PC-9 (cell line): ENCODE measurements around the gene SYPL1. TPM values are rescaled to one million over a fixed set of nuclear protein-coding genes. Genes with fewer than 3 reads are reported as not detected.

Experiments used
- BruUV-seq: library from RNA; stranded (reverse); fragments of 400-500 nt; replicated peaks from 2 replicates; lab custom pipeline; 2021; lab: Mats Ljungman, UMichigan
- CTCF ChIA-PET: fragments of 300-600 bp; sonication (Branson Sonifier 250); formaldehyde crosslinking; loops from one replicate; lab custom pipeline; 2022; ENCODE audit warnings: antibody characterized with exemption; lab: Charles Lee
- POLR2A ChIA-PET: fragments of 300-600 bp; sonication (Branson Sonifier 250); formaldehyde crosslinking; loops from one replicate; lab custom pipeline; 2022; ENCODE audit warnings: antibody characterized with exemption; ENCODE audit not compliant: unreplicated experiment; lab: Charles Lee
- DNase-seq, 2 experiments: peaks; one replicate each; pipeline versions ENCODE4 v3.0.0 to v3.0.0-alpha.2; 2015 to 2022; ENCODE audit warnings: mixed read lengths in 1 of 2
- H2AFZ ChIP-seq: fragments of 200-600 bp; sonication (generic); 2 replicates; pipeline ENCODE4 v1.8.1; 2017; ENCODE audit warnings: antibody characterized with exemption
- H3F3A ChIP-seq: fragments of 200-600 bp; sonication (generic); 2 replicates; pipeline ENCODE4 v1.8.1; 2017; ENCODE audit warnings: antibody characterized with exemption, mild to moderate bottlenecking, low read depth; ENCODE audit not compliant: insufficient read depth
- H3K27ac ChIP-seq: fragments of 200-600 bp; sonication (generic); 2 replicates; pipeline ENCODE4 v1.6.1; 2016; ENCODE audit warnings: mixed run types
- H3K27me3 ChIP-seq: fragments of 200-600 bp; sonication (generic); 2 replicates; pipeline ENCODE4 v1.6.1; 2016; ENCODE audit warnings: low read depth, mixed run types; ENCODE audit not compliant: insufficient read depth
- H3K36me3 ChIP-seq: fragments of 200-600 bp; sonication (generic); 2 replicates; pipeline ENCODE4 v1.6.1; 2016; ENCODE audit warnings: low read depth, mixed run types
- H3K4me1 ChIP-seq: fragments of 200-600 bp; sonication (generic); replicated peaks from 2 replicates; pipeline ENCODE4 v1.6.1; 2016; ENCODE audit warnings: mixed run types; ENCODE audit not compliant: insufficient read depth
- H3K4me2 ChIP-seq: fragments of 200-600 bp; sonication (generic); 2 replicates; pipeline ENCODE4 v1.6.1; 2017; ENCODE audit warnings: mixed run types
- H3K4me3 ChIP-seq: fragments of 200-600 bp; sonication (generic); 2 replicates; pipeline ENCODE4 v1.6.1; 2016; ENCODE audit warnings: mixed run types
- H3K79me2 ChIP-seq: fragments of 200-600 bp; sonication (generic); 2 replicates; pipeline ENCODE4 v1.6.1; 2017; ENCODE audit warnings: low read depth, mixed run types
- H3K9me2 ChIP-seq: fragments of 200-600 bp; sonication (generic); 2 replicates; pipeline ENCODE4 v1.8.1; 2017; ENCODE audit warnings: mild to moderate bottlenecking; ENCODE audit not compliant: insufficient read depth
- H3K9me3 ChIP-seq: fragments of 200-600 bp; sonication (generic); 2 replicates; pipeline ENCODE4 v1.8.1; 2016; ENCODE audit warnings: low read depth; ENCODE audit not compliant: insufficient read depth
- H4K20me1 ChIP-seq: fragments of 200-600 bp; sonication (generic); 2 replicates; pipeline ENCODE4 v1.8.1; 2017; ENCODE audit not compliant: insufficient read depth
- EZH2 ChIP-seq: fragments of 200-600 bp; sonication (generic); IDR thresholded peaks from 2 replicates; pipeline ENCODE4 v1.8.0; 2017; ENCODE audit warnings: antibody characterized with exemption, low read depth
- intact Hi-C: fragments of 100-400 bp; cut with micrococcal nuclease; formaldehyde crosslinking; loops from one replicate; pipeline ENCODE4 v1.10.0; 2022; ENCODE audit not compliant: unreplicated experiment
- total RNA-seq: library from RNA; stranded (reverse); gene quantifications from 2 replicates; pipeline ENCODE4 v1.2.3, GENCODE V29; 2021
- TF ChIP-seq, protein P1 (sequence below): fragments of 200-600 bp; sonication (generic); conservative IDR thresholded peaks from 2 replicates; pipeline ENCODE4 v1.6.1; 2017; ENCODE audit warnings: mixed run types, antibody characterized with exemption, mild to moderate bottlenecking, moderate library complexity

The SYPL1 gene
- total RNA-seq, 1 experiment from 2014 or later = 102 TPM

DNA sequence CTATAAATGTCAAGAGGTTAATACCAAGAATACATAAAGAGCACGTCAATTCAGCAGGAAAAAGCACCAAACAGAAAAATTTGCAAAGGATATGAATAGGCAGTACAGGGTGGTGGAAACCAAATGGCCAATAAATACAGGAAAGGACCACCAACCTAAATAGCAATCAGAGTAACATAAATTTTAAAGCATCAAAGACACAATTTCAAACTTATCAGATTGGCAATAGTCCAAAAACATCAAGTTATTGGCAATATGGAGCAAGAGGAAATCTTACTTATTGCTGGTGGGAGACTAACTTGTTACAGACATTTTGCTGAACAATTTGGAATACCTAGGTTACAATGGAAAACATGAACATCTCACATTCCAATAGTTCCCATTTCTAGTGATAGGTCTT, 24.1 kb downstream of the SYPL1 start:
- TF ChIP-seq, protein P1, sequence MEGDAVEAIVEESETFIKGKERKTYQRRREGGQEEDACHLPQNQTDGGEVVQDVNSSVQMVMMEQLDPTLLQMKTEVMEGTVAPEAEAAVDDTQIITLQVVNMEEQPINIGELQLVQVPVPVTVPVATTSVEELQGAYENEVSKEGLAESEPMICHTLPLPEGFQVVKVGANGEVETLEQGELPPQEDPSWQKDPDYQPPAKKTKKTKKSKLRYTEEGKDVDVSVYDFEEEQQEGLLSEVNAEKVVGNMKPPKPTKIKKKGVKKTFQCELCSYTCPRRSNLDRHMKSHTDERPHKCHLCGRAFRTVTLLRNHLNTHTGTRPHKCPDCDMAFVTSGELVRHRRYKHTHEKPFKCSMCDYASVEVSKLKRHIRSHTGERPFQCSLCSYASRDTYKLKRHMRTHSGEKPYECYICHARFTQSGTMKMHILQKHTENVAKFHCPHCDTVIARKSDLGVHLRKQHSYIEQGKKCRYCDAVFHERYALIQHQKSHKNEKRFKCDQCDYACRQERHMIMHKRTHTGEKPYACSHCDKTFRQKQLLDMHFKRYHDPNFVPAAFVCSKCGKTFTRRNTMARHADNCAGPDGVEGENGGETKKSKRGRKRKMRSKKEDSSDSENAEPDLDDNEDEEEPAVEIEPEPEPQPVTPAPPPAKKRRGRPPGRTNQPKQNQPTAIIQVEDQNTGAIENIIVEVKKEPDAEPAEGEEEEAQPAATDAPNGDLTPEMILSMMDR = no peak
- no peak for TF ChIP-seq EZH2
- CTCF ChIA-PET = no interaction called here
- no peaks in the 10 kb centered on the region for H3K9me2 ChIP-seq
- POLR2A ChIA-PET = no interaction called here
- no peak overlapping the region for H3K4me3 ChIP-seq
- DNase-seq = no peak
- H3K9me3 ChIP-seq = no peaks in the 10 kb centered on the region
- no peaks in the 10 kb centered on the region for H4K20me1 ChIP-seq
- no peaks in the 10 kb centered on the region for H3K4me1 ChIP-seq
- BruUV-seq = no TSS peak
- intact Hi-C loops = no loop called here
- H3K27ac ChIP-seq = no peak overlapping the region
- H3K36me3 ChIP-seq = 0 out of 2 replicates have a peak, but pooled peaks cover 4% of the 10 kb centered on the region
- no peak overlapping the region for H3K4me2 ChIP-seq
- H3K79me2 ChIP-seq = no peaks in the 10 kb centered on the region
- no peaks in the 10 kb centered on the region for H3K27me3 ChIP-seq
- 0 out of 2 replicates have a peak, but pooled peaks cover 5% of the 10 kb centered on the region for H3F3A ChIP-seq
- H2AFZ ChIP-seq = no peak overlapping the region

DNA sequence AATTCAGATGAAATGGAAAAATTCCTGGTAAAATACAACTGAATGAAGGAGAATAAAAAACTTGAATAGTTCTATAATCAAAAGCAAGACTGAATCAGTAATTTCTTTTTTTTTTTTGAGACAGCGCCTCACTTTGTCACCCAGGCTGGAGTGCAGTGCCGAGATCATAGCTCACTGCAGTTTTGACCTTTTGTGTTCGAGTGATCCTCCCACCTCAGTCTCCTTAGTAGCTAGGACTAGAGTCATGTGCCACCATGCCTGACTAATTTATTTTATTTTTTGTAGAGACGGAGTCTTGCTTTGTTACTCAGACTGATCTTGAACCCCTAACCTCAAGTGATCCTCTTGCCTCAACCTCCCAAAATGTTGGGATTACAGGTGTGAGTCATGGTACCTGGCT, 26.1 kb downstream of the SYPL1 start:
- no TSS peak for BruUV-seq
- H3K4me2 ChIP-seq = no peak overlapping the region
- H3F3A ChIP-seq = 0 out of 2 replicates have a peak, but pooled peaks cover 5% of the 10 kb centered on the region
- H3K9me2 ChIP-seq = no peaks in the 10 kb centered on the region
- no peaks in the 10 kb centered on the region for H4K20me1 ChIP-seq
- H3K4me3 ChIP-seq = no peak overlapping the region
- H3K79me2 ChIP-seq = no peaks in the 10 kb centered on the region
- no peaks in the 10 kb centered on the region for H3K4me1 ChIP-seq
- H2AFZ ChIP-seq = no peak overlapping the region
- no peak for DNase-seq
- intact Hi-C loops = no loop called here
- no peak overlapping the region for H3K27ac ChIP-seq
- CTCF ChIA-PET = no interaction called here
- H3K27me3 ChIP-seq = no peaks in the 10 kb centered on the region
- POLR2A ChIA-PET = no interaction called here
- TF ChIP-seq, protein P1 = no peak
- no peak for TF ChIP-seq EZH2
- H3K36me3 ChIP-seq = 0 out of 2 replicates have a peak, but pooled peaks cover 4% of the 10 kb centered on the region
- no peaks in the 10 kb centered on the region for H3K9me3 ChIP-seq

DNA sequence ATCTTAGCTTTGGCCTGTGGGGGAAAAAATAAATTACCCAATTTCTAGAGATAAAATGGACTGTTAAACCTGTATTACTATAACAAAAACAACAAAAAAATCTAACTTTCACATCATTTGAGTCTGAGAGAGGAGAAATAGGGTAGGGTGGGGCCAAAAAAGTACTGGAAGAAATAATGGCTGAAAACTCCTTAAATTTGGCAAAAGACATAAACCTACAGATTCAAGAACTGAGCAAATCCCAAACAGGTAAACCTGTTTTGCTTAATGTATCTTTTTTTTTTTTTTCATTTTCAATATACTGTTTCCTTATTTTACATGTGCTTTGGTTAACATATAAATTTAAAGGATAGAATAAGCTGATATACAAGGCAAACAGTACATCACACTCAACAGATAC, 27.1 kb downstream of the SYPL1 start:
- CTCF ChIA-PET = no interaction called here
- BruUV-seq = no TSS peak
- H3K36me3 ChIP-seq = 0 out of 2 replicates have a peak, but pooled peaks cover 4% of the 10 kb centered on the region
- TF ChIP-seq, protein P1 = no peak
- TF ChIP-seq EZH2 = no peak
- H3K4me3 ChIP-seq = no peak overlapping the region
- no peaks in the 10 kb centered on the region for H4K20me1 ChIP-seq
- H3K9me3 ChIP-seq = no peaks in the 10 kb centered on the region
- POLR2A ChIA-PET = interaction anchor here (0.7 kb wide), 1 partner anchor 1848 kb away, joined by 5 read pairs; no protein-coding TSS in a partner anchor
- no peak for DNase-seq
- H2AFZ ChIP-seq = no peak overlapping the region
- H3K27me3 ChIP-seq = no peaks in the 10 kb centered on the region
- H3F3A ChIP-seq = 0 out of 2 replicates have a peak, but pooled peaks cover 5% of the 10 kb centered on the region
- H3K4me2 ChIP-seq = no peak overlapping the region
- no peaks in the 10 kb centered on the region for H3K4me1 ChIP-seq
- no peaks in the 10 kb centered on the region for H3K9me2 ChIP-seq
- no peak overlapping the region for H3K27ac ChIP-seq
- intact Hi-C loops = no loop called here
- H3K79me2 ChIP-seq = no peaks in the 10 kb centered on the region
